K562 (cell line): ENCODE measurements around the gene ARAP1. TPM values are rescaled to one million over a fixed set of nuclear protein-coding genes. Genes with fewer than 3 reads are reported as not detected.

ENCODE experiments used
- CEBPG ChIP-seq, 3 experiments: fragments of 200-800 bp in 1 of 3; sonication (Bioruptor generic) in 1 of 3; sonication (generic) in 1 of 3; formaldehyde crosslinking in 1 of 3; IDR thresholded peaks in 2 of 3; conservative IDR thresholded peaks in 1 of 3; 2 replicates each; pipeline versions ENCODE4 v1.6.1 to v1.8.0; 2016 to 2022; ENCODE audit warnings: missing compliant biosample characterization in 2 of 3, missing genetic modification characterization in 2 of 3, mild to moderate bottlenecking in 1 of 3, missing genetic modification reagents in 1 of 3
- GABPB2 ChIP-seq: fragments of 250-450 bp; sonication (Bioruptor Pico); conservative IDR thresholded peaks from 2 replicates; pipeline ENCODE4 v1.5.1; 2021; ENCODE audit warnings: mild to moderate bottlenecking
- GTF2F1 ChIP-seq: IDR thresholded peaks from 2 replicates; pipeline ENCODE4 v1.6.1; 2011; ENCODE audit warnings: low read depth, low read length, improper control_type of control experiment
- HLTF ChIP-seq: fragments of 450-650 bp; IDR thresholded peaks from 2 replicates; pipeline ENCODE4 v1.6.1; 2016
- NCOA2 ChIP-seq, 2 experiments: fragments of 450-650 bp; IDR thresholded peaks; 2 replicates each; pipeline ENCODE4 v1.6.1; 2018; ENCODE audit warnings: mild to moderate bottlenecking in 2 of 2, moderate library complexity in 1 of 2; ENCODE audit not compliant: partially characterized antibody in 2 of 2
- POLR2B ChIP-seq: fragments of 450-650 bp; IDR thresholded peaks from 2 replicates; pipeline ENCODE4 v1.6.1; 2018; ENCODE audit warnings: low read depth; ENCODE audit not compliant: partially characterized antibody
- POLR2G ChIP-seq: fragments of 200-400 bp; formaldehyde crosslinking; IDR thresholded peaks from 2 replicates; pipeline ENCODE4 v1.6.1; 2017; ENCODE audit warnings: low read depth, mild to moderate bottlenecking, antibody characterized with exemption, low read length, moderate library complexity
- SMAD4 ChIP-seq: fragments of 250-450 bp; sonication (Bioruptor Pico); conservative IDR thresholded peaks from 2 replicates; pipeline ENCODE4 v1.8.0; 2021; ENCODE audit warnings: inconsistent platforms, mild to moderate bottlenecking, moderate library complexity
- STAT5B ChIP-seq: fragments of 250-450 bp; sonication (Bioruptor Pico); IDR thresholded peaks from 2 replicates; pipeline ENCODE4 v1.8.0; 2021; ENCODE audit warnings: mild to moderate bottlenecking, inconsistent platforms
- ZNF589 ChIP-seq: fragments of 200-800 bp; sonication (Bioruptor generic); IDR thresholded peaks from 2 replicates; pipeline ENCODE4 v1.6.1; 2016; ENCODE audit warnings: low read depth, missing genetic modification characterization, missing compliant biosample characterization
- ZNF668 ChIP-seq: fragments of 250-450 bp; sonication (Bioruptor Pico); IDR thresholded peaks from 2 replicates; pipeline ENCODE4 v1.8.0; 2022; ENCODE audit warnings: mild to moderate bottlenecking, inconsistent platforms
- ZNF766 ChIP-seq: fragments of 200-800 bp; sonication (Bioruptor generic); conservative IDR thresholded peaks from 2 replicates; pipeline ENCODE4 v1.6.1; 2016; ENCODE audit warnings: missing genetic modification characterization, missing compliant biosample characterization
- polyA plus RNA-seq, 8 experiments: library from polyadenylated mRNA; depleted of rRNA in 4 of 8; stranded (reverse) in 5 of 8; unstranded in 3 of 8; fragments of >200 nt; fragmentation: Nextera tagmentation in 2 of 8; fragmentation: Illumina TruSeq in 1 of 8; extraction: Ambion mirVana in 2 of 8; extraction: Trizol in 1 of 8; gene quantifications; 2 replicates each; pipeline versions ENCODE4 v1.2.1 to v1.2.3, GENCODE V29; 2011 to 2014; ENCODE audit warnings: inconsistent platforms in 1 of 8, missing spikeins in 1 of 8
- total RNA-seq, 7 experiments: library from RNA; depleted of rRNA in 6 of 7; stranded (reverse); fragments of >200 nt in 6 of 7; fragmentation: Illumina TruSeq in 2 of 7; extraction: Trizol in 2 of 7; gene quantifications; 2 replicates each; pipeline versions ENCODE4 v1.2.1 to v1.2.3, GENCODE V29; 2011 to 2021; ENCODE audit warnings: low replicate concordance in 1 of 7
- TF ChIP-seq, protein P1 (sequence below): IDR thresholded peaks from 2 replicates; pipeline ENCODE4 v1.6.1; 2011; ENCODE audit warnings: borderline replicate concordance, low read depth, mild to moderate bottlenecking, moderate library complexity, low read length; ENCODE audit not compliant: insufficient read depth, poor library complexity, severe bottlenecking
- TF ChIP-seq, protein P2 (sequence below): fragments of 450-650 bp; IDR thresholded peaks from 2 replicates; pipeline ENCODE4 v1.6.1; 2018; ENCODE audit not compliant: partially characterized antibody
- TF ChIP-seq, protein P3 (sequence below): fragments of 450-650 bp; formaldehyde crosslinking; IDR thresholded peaks from 2 replicates; pipeline ENCODE4 v1.4.0; 2022; ENCODE audit warnings: missing genetic modification characterization
- TF ChIP-seq, protein P4 (sequence below), 3 experiments: IDR thresholded peaks in 2 of 3; conservative IDR thresholded peaks in 1 of 3; 2 replicates each; pipeline ENCODE4 v1.5.1; 2011 to 2012; ENCODE audit warnings: low read length in 3 of 3, mild to moderate bottlenecking in 3 of 3, control low read depth in 2 of 3, improper control_type of control experiment in 1 of 3, inconsistent platforms in 1 of 3, low read depth in 1 of 3, mixed read lengths in 1 of 3, moderate library complexity in 1 of 3; ENCODE audit not compliant: insufficient read depth in 2 of 3

ARAP1 gene
- total and polyA plus RNA-seq, 9 of the 15 experiments (the other 6 are each of a cell fraction or from before 2014, with no cell fraction given) = 0.23 to 67.0 (median 24.6) TPM

DNA sequence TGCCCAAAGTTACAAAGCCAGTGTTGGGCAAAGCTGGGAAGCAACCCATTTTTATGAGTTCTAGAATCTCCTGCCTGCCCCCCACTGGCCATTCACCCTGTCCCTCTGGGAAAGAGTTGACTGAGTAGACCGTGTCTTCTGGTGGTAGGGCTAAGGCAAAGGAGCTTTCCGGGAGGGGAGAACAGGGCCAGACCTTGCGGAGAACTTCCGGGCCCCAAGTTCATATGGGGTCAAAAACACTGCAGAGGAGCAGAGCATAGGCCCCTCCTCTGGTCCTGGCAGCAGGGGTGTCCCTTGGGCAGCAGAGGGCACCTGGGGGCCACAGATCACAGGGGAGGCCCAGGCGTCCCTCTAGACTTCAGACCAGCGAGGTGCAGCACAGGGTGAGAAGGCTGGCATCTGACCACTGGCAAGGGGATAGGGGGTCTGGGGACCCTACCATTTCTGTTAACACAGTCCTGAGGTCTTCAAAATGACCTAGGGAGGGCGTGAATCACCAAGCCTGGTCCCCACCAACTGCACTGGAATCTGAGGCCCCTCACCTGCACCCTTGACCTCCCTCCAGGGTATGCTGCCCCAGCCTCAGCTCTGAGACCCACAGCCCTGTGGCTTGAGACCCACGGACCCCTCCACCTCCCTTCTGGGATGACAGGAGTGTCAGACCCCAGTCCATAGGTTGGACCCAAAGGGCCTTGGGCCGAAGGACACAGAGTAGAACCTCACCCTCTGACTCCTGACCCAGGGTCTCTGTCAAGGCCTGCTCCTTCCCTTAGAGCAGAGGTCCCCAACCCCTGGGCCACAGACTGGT, 1.3 kb upstream of the ARAP1 start (continued):
- TF ChIP-seq, protein P1, sequence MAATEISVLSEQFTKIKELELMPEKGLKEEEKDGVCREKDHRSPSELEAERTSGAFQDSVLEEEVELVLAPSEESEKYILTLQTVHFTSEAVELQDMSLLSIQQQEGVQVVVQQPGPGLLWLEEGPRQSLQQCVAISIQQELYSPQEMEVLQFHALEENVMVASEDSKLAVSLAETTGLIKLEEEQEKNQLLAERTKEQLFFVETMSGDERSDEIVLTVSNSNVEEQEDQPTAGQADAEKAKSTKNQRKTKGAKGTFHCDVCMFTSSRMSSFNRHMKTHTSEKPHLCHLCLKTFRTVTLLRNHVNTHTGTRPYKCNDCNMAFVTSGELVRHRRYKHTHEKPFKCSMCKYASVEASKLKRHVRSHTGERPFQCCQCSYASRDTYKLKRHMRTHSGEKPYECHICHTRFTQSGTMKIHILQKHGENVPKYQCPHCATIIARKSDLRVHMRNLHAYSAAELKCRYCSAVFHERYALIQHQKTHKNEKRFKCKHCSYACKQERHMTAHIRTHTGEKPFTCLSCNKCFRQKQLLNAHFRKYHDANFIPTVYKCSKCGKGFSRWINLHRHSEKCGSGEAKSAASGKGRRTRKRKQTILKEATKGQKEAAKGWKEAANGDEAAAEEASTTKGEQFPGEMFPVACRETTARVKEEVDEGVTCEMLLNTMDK = no peak
- TF ChIP-seq STAT5B (CRISPR knock-in tag) (no peak), SMAD4 (CRISPR knock-in tag) (no peak), ZNF589 (CRISPR knock-in tag) (no peak), NCOA2 (IDR thresholded peaks at IDR 0.05; ENCODE audit: partially characterized antibody in 2 of 2) (no peak), ZNF668 (CRISPR knock-in tag) (no peak), HLTF (no peak), GTF2F1 (no peak), POLR2B (no peak), POLR2G (peak; percentile 40; the same call in 1 of the 2 replicates), GABPB2 (CRISPR knock-in tag) (no peak), ZNF766 (CRISPR knock-in tag) (no peak), CEBPG (CRISPR knock-in tag; IDR thresholded peaks at IDR 0.05) (no peak), CEBPG (tag; conservative IDR thresholded peaks at IDR 0.05 in 1 of 2, IDR thresholded peaks at IDR 0.05 in 1 of 2) (no peak)
- TF ChIP-seq, protein P2, sequence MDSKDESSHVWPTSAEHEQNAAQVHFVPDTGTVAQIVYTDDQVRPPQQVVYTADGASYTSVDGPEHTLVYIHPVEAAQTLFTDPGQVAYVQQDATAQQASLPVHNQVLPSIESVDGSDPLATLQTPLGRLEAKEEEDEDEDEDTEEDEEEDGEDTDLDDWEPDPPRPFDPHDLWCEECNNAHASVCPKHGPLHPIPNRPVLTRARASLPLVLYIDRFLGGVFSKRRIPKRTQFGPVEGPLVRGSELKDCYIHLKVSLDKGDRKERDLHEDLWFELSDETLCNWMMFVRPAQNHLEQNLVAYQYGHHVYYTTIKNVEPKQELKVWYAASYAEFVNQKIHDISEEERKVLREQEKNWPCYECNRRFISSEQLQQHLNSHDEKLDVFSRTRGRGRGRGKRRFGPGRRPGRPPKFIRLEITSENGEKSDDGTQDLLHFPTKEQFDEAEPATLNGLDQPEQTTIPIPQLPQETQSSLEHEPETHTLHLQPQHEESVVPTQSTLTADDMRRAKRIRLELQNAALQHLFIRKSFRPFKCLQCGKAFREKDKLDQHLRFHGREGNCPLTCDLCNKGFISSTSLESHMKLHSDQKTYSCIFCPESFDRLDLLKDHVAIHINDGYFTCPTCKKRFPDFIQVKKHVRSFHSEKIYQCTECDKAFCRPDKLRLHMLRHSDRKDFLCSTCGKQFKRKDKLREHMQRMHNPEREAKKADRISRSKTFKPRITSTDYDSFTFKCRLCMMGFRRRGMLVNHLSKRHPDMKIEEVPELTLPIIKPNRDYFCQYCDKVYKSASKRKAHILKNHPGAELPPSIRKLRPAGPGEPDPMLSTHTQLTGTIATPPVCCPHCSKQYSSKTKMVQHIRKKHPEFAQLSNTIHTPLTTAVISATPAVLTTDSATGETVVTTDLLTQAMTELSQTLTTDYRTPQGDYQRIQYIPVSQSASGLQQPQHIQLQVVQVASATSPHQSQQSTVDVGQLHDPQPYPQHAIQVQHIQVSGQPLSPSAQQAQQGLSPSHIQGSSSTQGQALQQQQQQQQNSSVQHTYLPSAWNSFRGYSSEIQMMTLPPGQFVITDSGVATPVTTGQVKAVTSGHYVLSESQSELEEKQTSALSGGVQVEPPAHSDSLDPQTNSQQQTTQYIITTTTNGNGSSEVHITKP = peak; percentile 38
- TF ChIP-seq, protein P3, sequence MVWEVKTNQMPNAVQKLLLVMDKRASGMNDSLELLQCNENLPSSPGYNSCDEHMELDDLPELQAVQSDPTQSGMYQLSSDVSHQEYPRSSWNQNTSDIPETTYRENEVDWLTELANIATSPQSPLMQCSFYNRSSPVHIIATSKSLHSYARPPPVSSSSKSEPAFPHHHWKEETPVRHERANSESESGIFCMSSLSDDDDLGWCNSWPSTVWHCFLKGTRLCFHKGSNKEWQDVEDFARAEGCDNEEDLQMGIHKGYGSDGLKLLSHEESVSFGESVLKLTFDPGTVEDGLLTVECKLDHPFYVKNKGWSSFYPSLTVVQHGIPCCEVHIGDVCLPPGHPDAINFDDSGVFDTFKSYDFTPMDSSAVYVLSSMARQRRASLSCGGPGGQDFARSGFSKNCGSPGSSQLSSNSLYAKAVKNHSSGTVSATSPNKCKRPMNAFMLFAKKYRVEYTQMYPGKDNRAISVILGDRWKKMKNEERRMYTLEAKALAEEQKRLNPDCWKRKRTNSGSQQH (CRISPR knock-in tag) = no peak
- TF ChIP-seq, protein P4, sequence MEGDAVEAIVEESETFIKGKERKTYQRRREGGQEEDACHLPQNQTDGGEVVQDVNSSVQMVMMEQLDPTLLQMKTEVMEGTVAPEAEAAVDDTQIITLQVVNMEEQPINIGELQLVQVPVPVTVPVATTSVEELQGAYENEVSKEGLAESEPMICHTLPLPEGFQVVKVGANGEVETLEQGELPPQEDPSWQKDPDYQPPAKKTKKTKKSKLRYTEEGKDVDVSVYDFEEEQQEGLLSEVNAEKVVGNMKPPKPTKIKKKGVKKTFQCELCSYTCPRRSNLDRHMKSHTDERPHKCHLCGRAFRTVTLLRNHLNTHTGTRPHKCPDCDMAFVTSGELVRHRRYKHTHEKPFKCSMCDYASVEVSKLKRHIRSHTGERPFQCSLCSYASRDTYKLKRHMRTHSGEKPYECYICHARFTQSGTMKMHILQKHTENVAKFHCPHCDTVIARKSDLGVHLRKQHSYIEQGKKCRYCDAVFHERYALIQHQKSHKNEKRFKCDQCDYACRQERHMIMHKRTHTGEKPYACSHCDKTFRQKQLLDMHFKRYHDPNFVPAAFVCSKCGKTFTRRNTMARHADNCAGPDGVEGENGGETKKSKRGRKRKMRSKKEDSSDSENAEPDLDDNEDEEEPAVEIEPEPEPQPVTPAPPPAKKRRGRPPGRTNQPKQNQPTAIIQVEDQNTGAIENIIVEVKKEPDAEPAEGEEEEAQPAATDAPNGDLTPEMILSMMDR (IDR thresholded peaks at IDR 0.05 in 2 of 3, conservative IDR thresholded peaks at IDR 0.05 in 1 of 3; ENCODE audit: insufficient read depth in 2 of 3, low read depth in 1 of 3, low read length in 3 of 3) = peak; percentile 28 to 36 (median 30); a peak in 3 of 6 replicates
